Fibroblast of skin of left biceps (primary cell): ENCODE measurements around the gene SPINT3.

Experiments
- DNase-seq, 2 experiments: peaks; one replicate each; pipeline ENCODE4 v3.0.0-alpha.2; 2013; ENCODE audit warnings: low read depth in 2 of 2

Gene SPINT3, protein sequence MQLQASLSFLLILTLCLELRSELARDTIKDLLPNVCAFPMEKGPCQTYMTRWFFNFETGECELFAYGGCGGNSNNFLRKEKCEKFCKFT

DNA sequence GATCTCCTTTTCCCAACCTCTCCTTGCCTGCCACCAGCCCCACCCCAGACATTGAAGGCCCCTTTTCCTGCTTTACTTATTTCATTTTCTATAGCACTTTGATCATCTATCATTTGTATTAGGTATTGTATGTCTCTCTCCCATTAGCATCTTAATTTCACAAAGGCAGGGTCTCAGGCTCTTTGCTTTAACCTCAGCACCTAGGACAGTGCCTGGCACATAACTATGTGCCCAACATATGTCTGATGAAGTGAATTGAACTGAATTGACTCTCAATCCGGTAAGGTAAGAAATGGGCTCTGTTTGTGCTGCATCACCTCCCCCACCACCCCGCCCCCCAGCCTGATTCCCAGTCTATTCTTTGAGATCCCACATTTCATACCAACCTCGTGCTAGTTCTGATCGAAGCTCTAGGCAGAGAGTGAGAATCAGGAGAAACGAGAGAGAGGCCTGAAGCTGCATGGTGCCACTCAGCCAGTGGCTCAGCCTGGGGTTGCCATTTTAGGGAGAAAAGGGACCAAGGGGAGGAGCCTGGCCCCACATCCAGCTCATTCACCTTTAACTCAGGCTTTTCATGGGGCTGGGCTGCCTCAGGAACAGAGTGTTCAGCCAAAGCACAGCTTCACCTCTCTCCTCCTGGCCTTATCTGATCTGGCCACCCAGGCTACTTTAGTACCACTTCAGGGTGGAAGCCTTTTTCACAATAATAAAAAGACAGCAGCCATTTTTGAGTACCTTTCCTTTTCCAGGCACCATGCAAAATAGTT lies at the start of gene SPINT3:
SPINT3 (minus strand) TSS at position 476 of the 767 bp plus-strand sequence; CDS start at position 462, 14 bp downstream.
- no peak for DNase-seq

DNA sequence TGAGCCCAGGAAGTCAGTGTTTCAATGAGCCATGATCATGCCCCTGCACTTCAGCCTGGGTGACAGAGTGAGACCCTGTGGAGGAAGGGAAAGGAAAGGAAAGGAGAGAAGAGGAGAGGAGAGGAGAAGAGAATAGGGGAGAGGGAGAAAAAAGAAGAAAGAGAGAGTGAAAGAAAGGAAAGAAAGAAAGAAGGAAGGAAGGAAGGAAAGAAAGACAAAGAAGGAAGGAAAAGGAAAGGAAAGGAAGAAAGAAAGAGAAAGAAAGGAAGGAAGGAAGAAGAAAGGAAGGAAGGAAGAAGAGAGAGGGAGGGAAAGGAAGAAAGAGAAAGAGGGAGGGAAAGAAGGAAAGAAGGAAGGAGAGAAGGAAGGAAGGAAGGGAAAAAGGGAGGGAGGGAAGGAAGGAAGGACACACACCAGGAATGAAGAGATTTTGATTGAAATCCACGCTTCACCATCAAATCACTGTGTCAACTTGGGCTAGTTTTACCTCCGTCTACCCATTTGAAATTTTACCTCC lies 49.4 kb upstream of the SPINT3 start:
- no peak for DNase-seq

DNA sequence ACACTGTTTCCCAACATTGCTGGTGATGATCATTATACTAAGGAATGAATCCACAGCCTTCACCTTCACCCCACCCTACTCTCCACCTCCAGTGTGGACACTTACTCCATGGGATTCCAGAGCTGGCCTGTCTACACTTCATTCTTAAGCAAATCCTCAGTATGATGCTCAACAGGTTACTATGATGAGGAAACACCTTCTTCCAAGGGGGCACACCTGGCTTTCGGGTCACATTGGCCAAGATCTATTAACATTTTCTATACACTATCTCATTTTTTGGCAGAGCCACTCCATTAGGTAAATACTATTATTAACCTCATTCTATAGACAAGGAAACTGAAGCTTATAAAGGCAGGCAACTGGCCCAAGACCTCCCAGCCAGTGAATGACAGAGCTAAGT lies 39.8 kb upstream of the SPINT3 start:
- DNase-seq, result no peak

DNA sequence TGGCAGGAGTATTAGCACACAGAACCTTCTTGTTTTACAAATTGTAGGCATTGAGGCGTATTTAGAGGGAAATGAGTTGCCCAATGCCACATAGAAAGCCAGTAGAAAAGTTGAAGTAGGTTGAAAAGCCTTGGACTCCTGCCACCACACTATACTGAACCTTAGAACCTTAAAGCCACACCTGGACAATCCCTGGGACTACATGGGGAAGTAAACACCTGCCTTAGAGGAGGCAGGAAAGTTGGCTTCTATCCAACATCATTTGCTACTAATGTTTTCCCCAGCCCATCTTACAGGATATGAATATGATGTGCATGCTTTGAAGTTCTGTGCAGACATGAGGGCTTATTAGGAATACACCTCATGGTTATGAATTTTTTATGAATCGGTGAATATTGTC lies 37.0 kb upstream of the SPINT3 start:
- no peak for DNase-seq

DNA sequence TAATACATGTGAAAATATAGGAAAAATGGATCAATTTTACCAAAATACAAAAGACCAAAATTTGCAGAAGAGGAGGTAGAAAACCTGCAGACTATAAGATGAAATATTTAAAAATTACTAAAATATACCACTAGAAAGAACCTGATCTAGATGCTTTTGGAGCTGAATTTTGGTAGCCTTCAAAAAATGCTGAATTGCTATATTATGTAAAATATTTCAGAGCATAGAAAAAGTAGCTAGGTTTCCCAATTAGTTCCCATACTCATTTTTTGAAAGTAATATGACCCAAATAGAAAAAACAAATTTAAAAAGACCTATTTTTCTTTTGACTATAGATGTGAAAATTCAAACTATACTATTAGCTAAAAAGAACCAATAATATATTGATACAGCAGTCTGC lies 35.3 kb upstream of the SPINT3 start:
- DNase-seq, result no peak

DNA sequence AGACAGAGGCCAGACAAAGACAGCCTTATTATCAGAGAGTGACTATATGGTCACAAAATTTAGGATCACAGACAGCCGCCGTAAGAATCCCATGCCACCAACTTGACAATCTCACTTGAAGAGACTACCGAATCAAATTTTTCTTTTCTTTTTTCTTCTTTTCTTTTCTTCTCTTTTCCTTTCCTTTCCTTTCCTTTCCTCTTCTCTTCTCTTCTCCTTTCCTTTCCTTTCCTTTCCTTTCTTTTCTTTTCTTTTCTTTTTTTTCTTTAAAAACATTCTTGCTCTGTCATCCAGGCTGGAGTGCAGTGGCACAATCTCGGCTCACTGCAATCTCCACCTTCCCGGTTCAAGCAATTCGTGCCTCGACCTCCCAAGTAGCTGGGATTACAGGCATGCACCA lies 33.0 kb upstream of the SPINT3 start:
- no peak for DNase-seq

DNA sequence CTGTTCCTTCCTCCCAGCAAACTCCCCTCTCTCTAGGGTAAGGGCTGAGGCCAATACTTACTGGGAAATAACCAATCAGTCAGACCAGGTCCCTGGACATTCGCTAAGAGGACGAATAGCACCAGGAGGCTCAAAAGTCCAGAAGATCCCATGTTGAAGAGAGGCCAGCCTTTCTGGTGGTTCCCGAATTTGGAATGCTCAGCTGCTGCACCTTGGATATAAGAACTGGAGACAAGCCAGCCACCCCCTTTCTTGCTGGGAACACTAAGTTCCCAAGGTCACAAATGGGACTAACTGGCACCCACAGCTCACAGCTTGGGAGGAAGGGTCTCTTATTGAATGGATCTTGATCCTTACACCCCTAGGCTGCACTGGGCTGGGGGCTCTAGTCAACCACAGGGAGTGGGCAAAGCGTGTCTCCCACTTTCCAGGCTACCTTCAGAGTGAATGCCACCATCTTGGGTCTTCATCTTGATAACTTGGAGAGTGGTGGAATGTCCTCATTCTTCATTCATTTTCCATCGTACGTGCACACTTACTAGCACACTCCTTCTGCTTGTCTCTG lies 31.9 kb upstream of the SPINT3 start, which contains the start of gene EPPIN:
EPPIN (minus strand) TSS at position 196 of the 565 bp plus-strand sequence; CDS start at position 152, 44 bp downstream.
- no peak for DNase-seq

DNA sequence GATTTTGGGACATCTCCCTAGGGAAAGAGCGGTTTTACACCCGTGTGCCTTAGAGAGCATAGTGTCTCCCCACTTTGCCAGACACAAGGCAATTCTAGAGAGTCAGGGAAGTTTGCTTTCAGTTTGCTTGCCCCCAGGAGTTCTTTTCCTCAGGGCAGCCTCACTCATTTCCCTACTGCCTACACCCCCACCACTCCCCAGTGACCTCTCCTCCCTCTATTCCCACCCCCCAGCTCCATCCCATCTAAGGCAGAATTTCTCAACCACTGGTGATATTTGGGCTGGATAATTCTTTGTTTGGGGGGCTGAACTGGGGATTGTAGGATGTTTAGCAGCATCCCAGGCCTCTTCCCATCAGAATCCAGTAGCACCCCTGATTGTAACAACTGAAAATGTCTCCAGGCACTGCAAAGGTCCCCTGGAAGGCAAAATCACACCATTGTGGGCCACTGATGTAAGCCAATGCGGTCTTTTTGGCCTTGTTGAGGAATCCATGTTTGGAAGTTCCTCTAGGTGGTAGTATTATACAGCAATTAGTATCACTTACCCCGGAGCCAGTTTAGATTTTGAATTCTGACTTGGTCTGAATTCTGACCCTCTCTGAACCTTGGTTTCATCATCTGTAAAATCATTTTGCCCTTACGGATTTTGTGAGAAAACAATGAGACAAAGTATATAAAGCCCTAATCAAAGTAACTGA lies 30.5 kb upstream of the SPINT3 start:
- DNase-seq, result peak in 1 of 2 experiments; percentile 5

DNA sequence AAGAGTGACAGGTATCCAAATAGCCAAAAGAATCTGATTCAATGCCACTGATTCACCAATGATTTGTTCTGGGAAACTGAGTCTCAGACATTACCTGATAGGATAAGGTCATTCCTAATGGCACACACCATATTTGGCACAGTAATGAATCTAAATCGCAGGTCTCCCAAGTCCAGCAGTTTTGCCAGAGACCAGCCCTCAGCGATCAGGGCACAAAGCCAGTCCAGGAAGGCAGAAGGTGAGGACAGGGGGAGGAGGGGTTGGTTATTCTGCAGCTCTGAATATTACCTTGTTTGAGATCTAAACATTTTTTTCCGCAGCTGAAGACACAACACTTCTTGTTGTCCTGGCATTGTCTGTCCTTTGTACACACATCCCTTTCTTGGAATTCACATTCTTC lies 29.9 kb upstream of the SPINT3 start:
- no peak for DNase-seq

DNA sequence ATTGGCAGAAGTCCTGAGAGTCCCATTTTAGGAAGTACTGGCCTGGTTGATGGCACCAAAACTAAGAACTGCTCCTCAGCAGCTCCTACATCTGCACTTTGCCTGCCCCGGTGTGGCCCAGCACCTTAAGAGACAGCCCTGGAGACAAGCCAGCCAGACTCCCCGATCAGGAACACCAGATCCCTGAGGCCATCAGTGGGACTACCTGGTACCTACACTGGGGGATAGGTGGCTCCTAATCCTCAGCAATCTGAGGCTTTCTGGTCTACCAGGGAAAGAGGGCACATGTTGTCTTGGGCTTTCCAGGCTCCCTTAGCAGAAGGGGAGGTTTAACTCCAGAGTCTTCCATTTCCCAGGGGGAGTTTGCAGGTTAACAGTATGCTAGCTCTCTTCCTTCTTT lies 24.0 kb upstream of the SPINT3 start, which contains the start of gene WFDC6:
WFDC6 (minus strand) TSS at position 101 of the 400 bp plus-strand sequence; CDS start at position 26, 75 bp downstream.
- no peak for DNase-seq

DNA sequence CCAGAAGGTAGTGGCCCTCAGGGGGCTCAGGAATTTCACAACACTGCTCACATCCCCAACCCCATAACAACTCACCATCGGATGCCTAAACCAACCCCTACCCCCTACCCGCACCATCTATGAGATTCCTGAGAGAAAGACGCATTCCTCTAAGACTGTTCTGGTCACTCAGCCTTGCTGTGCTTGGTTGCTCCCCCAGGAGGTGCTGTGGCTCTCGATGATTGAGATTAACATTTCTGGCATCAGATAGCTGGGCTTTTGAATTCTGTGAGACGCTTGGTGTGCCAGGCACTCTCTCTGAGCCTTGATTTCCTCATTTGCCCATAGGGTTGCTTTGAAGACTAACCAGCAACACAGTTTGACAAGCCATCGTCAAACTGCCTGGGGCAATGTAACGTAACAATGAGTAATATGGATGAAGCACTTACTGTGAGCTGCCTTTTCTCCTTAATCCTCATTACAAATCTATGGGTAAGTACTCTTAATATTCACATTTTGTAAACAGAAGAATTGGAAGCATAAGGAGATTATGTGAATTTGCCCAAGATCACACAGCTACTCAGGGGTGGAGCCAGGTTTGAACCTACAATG lies 22.9 kb upstream of the SPINT3 start:
- DNase-seq, result no peak

DNA sequence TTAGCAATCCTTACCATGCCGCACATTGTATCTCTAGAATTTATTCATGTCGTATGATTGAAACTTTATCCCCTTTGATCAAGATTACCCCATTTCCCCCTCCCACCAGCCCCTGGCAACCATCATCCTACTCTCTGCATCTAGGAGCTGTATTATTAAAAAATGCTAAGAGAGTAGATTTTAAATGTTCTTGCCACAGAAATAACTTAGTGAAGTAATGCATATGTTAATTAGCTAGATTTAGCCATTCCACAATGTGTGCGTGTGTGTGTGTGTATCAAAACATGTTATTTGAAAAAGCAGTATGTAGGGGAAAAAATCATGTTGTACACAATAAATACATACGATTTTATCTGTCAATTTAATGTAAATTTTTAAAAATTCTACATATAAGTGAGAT lies 11.9 kb upstream of the SPINT3 start:
- DNase-seq, result no peak

DNA sequence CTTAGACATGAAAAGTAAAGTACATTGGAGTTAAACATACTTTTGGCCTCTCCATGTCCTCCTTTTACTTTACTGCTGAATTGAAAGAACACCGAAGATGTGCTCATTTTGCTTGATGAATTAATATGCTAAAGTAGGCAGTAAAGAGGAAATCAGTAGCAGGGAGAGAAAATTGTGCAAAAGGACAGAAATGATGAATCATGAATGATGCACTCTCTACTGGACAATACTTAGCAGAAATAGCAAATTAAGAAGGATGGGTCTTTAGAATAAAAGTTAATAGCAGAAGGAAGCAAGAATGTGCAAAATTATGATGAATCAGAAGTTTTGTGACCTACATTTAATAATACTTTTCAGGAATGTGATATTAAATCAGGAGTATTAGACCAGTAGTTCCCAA lies 8.4 kb upstream of the SPINT3 start:
- DNase-seq, result no peak

DNA sequence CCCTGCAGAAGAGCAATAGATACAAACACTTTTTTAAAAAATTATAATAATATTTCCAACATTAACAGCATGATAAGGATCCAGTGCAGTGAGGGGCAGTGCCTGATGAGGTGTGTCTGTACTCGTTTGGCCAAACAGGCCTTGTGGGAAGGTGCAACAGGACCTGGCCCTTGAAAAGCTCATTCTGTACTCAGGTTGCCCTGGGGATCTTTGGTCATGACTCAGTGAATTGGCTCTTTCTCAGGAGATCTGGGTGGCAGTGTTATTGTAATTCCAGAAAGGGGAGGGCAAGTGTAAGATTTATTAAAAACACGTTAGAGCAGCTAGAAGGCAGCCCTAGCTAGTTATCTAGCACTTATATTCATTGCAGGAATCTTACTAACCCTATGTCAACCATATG lies 2.9 kb upstream of the SPINT3 start:
- no peak for DNase-seq

DNA sequence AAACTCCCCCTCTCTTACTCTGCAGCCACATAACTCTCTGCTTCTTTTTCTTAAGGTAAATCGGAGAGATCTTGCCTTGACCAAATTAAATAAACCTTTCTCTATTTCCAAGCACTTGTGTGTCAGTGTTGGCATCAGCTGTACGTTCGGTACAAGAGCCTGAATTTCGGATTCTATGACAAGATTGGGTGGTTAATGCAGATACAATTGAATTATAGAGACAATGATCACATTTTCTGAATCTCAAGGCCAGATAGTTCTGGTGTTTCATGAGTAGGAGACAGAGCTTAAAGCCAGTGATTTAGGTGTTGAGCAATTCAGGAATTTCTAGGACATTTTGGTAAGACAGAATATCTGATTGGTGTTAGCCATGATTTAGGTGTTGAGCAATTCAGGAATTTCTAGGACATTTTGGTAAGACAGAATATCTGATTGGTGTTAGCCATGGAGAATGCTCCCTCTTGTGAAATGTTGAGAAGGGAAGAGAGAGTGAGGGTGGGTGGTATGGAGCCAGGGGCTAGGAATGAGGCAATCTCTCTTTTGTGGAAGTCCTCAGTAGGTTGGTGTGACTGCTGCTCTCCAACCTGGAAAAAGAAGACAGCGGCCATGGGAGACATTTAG lies 5.1 kb downstream of the SPINT3 start:
- DNase-seq, result no peak

DNA sequence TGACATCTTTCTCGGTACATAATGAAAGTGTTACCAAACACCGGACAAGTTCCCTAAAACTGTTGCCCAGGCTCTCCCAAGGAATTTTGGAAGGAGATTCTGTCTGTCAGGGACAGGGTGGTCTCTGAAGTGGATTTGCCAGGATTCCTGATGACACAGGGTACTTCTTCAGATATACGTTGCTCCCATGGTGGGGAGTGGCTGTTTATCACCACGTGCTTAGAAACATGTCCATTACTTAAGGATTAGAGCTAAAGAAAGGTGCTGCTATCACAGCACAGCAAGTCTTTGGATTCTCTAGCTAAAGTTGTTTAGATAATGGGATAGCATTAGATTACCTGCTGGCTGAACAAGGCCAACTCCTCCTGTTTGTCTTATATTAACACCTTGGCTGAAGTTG lies 6.3 kb downstream of the SPINT3 start:
- no peak for DNase-seq

DNA sequence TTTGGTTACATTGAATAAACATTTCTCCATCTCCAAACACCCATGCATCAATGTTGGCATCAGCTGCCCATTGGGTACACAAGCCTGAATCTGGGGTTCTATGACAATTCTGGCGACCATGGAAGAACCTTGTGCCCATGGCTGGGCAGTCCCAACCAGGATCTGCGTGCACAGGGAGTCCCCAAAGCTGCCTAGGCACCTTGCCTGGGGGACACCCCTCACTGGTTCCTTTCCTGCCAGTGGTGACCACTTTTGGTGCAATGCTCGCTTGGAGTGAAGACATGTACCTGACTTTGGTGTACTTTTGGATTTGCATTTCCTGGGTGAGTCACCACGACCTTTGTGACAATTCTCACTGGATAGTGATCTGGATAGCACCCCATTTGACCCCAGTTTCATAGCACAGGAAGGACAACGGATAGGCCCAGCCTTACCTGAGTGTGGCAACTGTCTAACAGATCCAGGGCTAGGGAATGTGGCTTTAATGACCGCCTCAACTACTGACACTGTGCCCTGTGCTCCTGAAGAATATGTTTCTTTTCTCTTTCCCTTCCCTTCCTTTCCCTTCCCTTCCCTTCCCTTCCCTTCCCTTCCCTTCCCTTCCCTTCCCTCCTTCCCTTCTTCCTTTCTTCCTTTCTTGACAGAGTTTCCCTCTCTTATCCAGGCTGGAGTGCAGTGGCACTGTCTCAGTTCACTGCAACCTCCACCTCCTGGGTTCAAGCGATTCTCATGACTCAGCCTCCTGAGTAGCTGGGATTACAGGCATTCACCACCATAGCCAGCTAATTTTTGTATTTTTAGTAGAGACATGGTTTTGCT lies 7.1 kb downstream of the SPINT3 start:
- DNase-seq, result no peak

DNA sequence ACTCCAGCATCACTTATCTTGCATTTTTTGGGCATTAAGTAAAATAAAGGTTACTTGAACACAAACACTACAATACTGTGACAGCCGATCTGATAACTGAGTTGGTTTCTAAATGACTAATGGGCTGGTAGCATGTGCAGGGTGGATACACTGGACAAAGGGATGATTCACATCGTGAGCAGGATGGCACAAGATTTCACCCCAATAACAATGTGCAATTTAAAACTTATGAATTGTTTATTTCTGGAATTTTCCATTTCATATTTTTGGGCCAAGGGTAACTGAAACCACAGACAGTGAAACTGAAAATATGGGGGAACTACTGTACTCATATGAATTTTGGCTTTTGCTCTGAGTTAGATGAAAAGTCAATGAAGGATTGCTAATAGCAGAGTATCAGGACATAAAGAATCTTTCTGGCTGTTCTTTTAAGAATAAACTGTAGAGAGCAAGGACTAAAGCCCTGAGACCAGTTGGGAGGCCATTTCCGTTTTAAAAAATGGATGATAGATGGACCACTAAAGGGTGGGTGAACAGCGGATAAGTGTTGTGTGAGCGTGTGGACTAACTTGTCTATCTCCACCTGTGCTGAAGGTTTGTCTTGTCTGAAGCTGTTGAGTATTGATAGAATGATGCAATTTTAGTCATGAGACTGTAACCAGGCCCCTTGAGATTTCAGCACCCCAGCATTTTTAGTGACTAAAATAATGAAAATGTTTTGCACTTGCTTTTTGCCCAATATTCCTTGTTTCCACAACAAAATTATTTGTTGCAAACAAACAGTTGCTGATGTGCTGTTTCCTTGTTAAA lies 8.2 kb downstream of the SPINT3 start:
- DNase-seq, result no peak

DNA sequence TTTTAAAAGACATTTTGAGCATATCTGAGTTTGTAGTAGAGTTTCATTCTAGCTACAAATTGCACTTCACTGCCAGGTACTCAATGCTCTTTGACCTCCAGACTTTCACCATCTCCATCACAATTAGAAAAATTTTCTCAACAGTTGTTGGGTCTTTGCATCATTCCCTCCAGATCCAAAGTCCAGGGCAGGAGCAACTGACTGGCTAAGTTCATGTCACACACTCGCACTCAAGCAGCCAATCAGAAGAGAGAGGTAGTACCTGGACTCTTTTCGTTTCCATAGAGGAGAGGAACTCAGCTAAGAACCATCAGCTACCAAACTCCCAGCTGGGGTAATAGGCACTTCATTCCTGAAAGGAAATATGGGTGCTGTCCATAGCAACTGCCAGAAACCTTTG lies 9.0 kb downstream of the SPINT3 start:
- DNase-seq, result no peak

DNA sequence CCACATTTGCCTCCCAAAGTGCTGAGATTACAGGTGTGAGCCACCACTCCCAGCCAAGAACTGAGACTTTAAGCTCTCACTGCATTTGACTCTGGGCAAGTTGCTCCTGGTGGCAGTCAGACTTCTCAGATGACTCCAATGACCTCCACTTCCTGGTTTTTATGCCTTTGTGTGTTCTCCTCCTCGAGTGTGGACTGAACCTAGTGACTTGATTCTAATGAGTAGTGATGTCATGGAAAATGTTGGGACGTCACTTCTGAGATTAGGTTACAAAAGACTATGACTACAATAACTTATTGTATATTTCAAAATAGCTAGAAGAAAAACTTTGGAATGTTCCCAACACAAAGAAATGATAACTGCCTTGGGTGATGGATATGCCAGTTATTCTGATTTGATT lies 12.0 kb downstream of the SPINT3 start:
- no peak for DNase-seq
